HG03159 (cell line): ENCODE results near the gene LUM.
"Not testable (repeated sequence)": the region's sequence is repeated elsewhere in the genome, so short reads cannot be mapped to it uniquely, and the experiment has no call there.

ENCODE experiments used
- ATAC-seq: cut with Tn5 transposase; IDR thresholded peaks from one replicate; pipeline ENCODE4 v1.9.1; 2021; ENCODE audit warnings: mild to moderate bottlenecking, moderate library complexity; ENCODE audit not compliant: unreplicated experiment

Gene LUM

GRCh38 chr12:91109581-91110310, 1.5 kb downstream of the LUM start:
- ATAC-seq, result no peak

DNA sequence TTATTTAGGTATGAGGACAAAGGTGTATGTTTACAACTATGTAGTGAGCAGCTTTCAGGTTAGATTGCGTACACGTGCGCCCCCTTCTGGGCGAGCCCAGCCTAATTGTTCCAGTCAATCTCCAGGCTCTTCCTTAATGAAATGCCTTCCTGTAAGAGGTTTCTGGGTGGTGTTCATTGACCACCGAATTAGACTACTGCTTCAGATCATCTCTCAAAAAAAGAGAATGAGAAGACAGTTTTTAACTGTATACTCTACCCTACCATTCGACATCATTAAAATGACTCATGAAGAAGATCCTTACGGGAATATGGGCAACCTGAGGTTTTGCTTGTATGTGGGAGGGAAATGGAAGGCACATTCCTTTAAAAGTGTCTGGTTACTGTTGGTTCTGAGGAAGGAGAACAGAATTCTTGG, 2.1 kb downstream of the LUM start:
- peak; percentile 85 for ATAC-seq

DNA sequence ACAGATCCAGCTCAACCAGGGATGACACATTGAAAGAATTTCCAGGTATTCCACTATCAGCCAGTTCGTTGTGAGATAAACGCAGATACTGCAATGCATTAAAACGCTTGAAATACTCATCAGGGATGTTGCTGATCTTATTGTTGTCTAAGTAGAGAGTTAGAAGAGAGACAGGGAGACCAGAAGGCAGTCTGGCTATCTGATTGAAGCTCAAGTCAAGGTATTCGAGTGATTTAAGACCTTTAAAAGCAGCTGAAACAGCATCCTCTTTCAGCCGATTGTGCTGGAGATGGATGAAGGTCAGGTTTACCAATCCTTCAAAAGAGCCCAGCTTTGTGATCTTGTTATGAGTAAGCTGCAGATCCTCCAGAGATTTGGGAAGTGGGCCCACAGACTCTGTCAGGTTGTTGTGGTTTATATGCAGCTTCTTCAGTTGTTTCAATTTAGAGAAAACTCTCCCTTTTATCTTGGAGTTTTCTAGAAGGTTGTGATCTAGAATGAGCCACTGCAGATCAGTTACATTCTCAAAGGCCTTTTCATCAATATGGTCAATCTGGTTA, 3.0 kb downstream of the LUM start:
- ATAC-seq, result no peak

GRCh38 chr12:91106283-91106682, 5.0 kb downstream of the LUM start:
- ATAC-seq, result no peak

DNA sequence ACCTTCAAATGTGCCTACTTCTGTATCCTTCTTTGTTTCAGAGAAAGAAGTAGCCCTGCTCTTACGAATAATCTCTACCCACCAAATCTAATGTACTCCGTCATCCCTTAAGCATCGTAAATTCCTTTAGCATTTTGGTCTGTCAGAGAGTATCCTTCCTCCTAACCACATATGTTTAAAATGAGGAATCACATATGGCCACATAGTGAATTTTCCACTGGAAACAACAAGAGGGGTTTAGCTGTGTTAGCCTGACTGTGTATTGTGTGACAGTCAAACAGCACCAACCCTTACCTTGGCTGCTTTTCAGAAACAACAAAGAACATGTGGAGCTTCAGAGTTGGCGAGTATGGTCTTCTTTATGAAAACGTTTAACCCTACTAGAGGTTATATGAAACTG, 5.5 kb downstream of the LUM start:
- ATAC-seq, result no peak

DNA sequence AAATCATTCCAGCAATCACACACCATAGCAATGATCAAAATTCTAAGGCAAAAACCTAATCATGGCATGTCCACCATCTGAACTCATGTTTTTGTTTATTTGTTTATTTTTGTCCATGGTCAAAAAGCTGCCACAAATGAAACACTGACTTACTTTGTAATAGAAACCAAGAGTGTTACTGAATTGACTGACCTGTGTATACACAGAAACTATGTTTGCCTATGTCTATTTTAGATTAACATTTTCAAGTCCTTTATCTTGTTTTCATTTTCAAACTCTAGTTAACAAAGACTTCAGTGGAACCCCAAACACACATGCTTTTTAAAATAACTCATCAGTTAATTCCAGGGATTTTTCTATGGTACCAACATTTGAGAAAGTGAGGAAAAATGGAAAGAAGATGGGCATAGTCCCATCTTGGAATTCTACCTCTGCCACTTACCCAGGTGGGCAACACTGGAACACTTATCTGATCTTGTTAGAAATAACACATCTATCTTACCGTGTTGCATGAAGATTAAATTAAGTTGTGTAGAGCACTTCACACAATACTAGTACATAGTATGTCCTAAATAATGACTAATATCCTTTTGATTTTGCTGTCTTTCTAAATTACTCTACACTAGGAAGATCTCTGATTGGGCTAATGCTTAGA, 6.4 kb downstream of the LUM start:
- peak; percentile 48 for ATAC-seq

DNA sequence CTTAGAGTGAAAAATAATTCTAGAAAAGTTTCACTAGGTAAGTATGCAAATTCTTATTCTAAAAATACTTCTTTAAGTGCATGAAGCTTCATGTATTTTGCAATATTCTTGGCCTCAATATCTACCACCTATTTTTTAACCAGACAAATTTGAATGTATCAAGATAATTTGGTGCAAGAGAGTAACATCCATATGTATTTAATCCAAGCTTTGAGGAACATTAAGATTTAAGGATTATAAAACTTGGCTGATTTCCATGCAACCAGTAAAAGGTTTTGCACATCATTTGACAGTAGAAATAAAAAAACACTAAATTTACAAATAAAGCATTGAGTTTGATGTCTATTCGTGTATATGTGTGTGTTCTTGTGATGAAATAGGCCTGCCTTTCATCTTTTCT, 7.7 kb downstream of the LUM start:
- no peak for ATAC-seq

- ATAC-seq, result no peak
Measured at GRCh38 chr12:91103101-91103500, 8.2 kb downstream of the LUM start.

DNA sequence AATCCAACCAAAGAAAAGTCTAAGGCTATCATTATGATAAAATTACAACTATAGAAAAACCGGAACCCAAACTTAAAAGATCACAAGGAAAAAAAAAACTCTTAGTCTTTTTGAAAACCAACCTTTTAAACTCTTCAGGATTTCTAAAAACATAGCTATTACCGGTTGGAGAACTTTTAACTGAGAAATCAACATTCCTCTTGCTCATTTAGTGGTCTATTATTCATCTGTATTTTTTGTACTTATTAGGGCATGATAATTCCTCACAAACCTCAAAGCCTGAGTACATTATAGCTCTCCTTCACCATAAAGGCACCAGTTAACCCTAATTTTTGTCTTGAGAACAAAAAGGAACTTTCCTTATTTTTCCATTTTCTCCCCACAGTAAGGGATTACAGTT, 10.4 kb downstream of the LUM start:
- ATAC-seq, result no peak

DNA sequence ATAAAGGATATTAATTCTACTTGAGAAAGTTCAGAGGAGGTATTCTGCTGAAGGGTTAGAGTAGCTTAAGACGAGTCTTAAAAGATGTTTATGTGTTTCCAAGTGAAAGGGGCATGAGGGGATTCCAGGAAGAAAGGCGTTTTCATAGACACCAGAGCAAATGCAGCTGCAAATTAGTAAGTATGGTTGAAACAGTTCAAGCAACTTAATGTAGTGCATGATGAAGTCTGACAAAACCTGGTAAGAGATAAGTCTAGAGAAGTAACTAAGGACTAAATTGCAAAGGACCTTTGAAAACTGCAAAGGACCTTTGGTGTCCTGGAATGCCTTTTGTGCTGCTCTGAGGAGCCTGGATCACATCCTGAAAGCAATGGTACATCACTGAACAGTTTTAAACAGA, 11.5 kb downstream of the LUM start:
- ATAC-seq, result no peak

DNA sequence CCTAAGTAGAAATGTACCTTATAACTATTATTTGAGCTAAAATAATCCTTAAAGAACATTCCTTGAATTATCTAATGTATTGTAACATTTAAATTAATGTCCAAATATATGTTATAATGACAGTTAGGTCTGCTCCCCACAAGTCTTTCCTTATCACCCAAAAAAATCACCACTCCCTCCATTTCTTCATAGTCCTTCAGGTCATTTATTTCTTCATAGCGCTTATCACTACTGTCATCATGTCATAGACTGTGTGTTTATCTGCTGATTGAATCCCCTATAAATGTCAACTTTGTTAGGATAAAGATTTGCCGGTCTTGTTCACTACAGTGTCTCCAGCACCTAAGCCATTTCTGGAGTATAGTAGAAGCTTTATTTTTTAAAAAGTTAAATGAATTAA, 12.0 kb downstream of the LUM start:
- ATAC-seq, result no peak

GRCh38 chr12:91098941-91099340, 12.4 kb downstream of the LUM start:
- ATAC-seq, result no peak

- ATAC-seq, result no peak
Measured at GRCh38 chr12:91098461-91098860, 12.8 kb downstream of the LUM start.

DNA sequence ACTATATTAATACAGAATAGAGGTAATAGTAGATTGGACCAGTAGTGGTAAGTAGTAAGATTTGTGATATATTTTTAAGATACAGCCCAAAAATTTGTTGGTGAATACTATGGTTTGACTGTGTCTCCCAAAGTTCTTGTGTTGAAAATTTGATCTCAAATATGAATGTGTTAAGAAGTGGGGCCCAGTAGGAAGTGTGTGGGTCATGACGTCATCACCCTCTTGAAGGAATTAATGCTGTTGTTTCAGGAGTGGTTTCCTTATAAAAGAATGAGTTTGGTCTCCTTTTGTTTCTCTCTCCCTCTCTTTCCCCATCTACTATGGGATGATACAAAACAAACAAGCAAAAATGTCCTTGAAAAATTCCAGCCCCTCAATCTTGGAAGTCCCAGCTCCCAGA, 16.3 kb downstream of the LUM start:
- no peak for ATAC-seq

DNA sequence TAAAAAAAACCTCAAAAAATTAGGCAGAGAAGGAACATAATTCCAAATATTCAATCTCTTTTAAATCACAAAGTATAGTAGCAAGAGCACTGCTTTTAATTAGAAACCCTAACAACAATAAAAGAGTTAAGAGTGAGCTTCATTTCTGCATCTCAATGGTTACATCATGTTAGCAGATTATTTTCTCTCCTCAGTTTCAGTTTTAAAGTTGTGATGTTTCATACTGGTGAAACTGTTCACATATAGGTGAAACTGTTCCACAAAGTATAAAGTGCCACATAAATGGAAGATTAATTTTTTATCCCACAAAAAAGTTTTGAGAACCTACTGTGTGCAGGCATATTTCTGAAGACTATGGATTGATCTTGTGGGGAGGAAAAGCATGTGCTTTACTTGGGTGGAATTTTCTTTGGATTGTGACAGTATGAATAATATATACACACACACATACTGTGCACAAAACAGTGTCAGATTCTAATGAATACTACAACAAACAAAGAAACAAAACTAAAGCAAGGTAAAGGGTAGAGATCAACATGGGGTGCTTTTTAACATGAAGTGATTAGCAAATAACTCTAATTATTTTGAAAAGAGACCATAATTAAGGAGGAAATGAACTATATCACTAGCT, 17.1 kb downstream of the LUM start:
- no peak for ATAC-seq

- ATAC-seq, result no peak
Measured at GRCh38 chr12:91093341-91093740, 18.0 kb downstream of the LUM start.

GRCh38 chr12:91091916-91092715, 19.2 kb downstream of the LUM start:
- ATAC-seq, result no peak

DNA sequence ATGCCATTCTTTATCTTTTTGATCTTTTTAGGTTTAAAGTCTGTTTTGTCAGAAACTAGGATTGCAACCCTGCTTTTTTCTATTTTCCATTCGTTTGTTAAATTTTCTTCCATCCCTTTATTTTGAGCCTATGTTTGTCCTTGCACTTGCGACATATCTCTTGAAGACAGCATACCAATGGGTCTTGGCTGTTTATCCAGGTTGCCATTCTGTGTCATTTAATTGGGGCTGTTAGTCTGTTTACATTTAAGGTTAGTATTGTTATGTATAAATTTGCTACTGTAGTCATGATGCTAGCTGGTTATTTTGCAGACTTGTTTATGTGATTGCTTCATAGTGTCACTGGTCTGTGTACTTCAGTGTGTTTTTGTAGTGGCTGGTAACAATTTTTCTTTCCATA, 21.3 kb downstream of the LUM start:
- not testable (repeated sequence) for ATAC-seq

- no peak for ATAC-seq
Measured at GRCh38 chr12:91080041-91080440, 31.3 kb downstream of the LUM start.

GRCh38 chr12:91078501-91078900, 32.8 kb downstream of the LUM start:
- ATAC-seq, result no peak
